B cell (primary cell): Measurements from ENCODE around the gene TBXAS1. TPM values are rescaled to one million over a fixed set of nuclear protein-coding genes. Genes with fewer than 3 reads are reported as not detected.

Source experiments
- ATAC-seq: fragments of 200-7000 bp; cut with Tn5 transposase; one replicate; pipeline ENCODE4 v1.10.0; 2021; ENCODE audit warnings: low read depth, mild to moderate bottlenecking, moderate number of reproducible peaks, moderate library complexity
- CTCF ChIA-PET: fragments of 350-600 bp; sonication (Branson Sonifier 250); formaldehyde crosslinking; loops from one replicate; lab custom pipeline; 2021; ENCODE audit warnings: antibody characterized with exemption, inconsistent platforms; lab: Charles Lee
- POLR2A ChIA-PET: fragments of 350-600 bp; sonication (Branson Sonifier 250); formaldehyde crosslinking; loops from one replicate; lab custom pipeline; 2021; ENCODE audit warnings: antibody characterized with exemption; lab: Charles Lee
- DNase-seq: peaks from one replicate; pipeline ENCODE4 v3.0.0; 2013
- H2AFZ ChIP-seq: 2 replicates; pipeline ENCODE4 v1.6.1; 2012; ENCODE audit warnings: mild to moderate bottlenecking, low read depth, low read length; ENCODE audit not compliant: insufficient read depth, poor library complexity, severe bottlenecking
- H3K27ac ChIP-seq, 2 donors: 1 replicate in 1 of 2; 2 replicates in 1 of 2; pipeline ENCODE4 v1.5.1; 2012 to 2013; ENCODE audit warnings: low read length in 2 of 2, mild to moderate bottlenecking in 2 of 2, moderate library complexity in 1 of 2
- H3K27me3 ChIP-seq, 4 experiments: fragments of 200-600 bp in 1 of 4; sonication (generic) in 1 of 4; replicated peaks in 1 of 4; 1 replicate in 2 of 4; 2 replicates in 2 of 4; pipeline versions ENCODE4 v1.6.1 to v1.7.0; 2013 to 2016; ENCODE audit warnings: low read length in 3 of 4, mild to moderate bottlenecking in 2 of 4, mixed read lengths in 1 of 4, moderate library complexity in 1 of 4; ENCODE audit not compliant: insufficient read depth in 4 of 4, control insufficient read depth in 3 of 4; ENCODE audit errors: control extremely low read depth in 1 of 4
- H3K36me3 ChIP-seq, 2 experiments: replicated peaks in 1 of 2; 1 replicate in 1 of 2; 2 replicates in 1 of 2; pipeline versions ENCODE4 v1.6.1 to v1.7.1; 2013; ENCODE audit warnings: low read length in 1 of 2; ENCODE audit not compliant: insufficient read depth in 2 of 2, control insufficient read depth in 1 of 2; ENCODE audit errors: control extremely low read depth in 1 of 2, extremely low read depth in 1 of 2
- H3K4me1 ChIP-seq, 2 donors: fragments of 200-600 bp in 1 of 2; sonication (generic) in 1 of 2; 1 replicate in 1 of 2; 2 replicates in 1 of 2; pipeline versions ENCODE4 v1.5.1 to v1.6.1; 2013 to 2017; ENCODE audit warnings: low read length in 2 of 2; ENCODE audit not compliant: control insufficient read depth in 2 of 2, insufficient read depth in 2 of 2
- H3K4me2 ChIP-seq: replicated peaks from 2 replicates; pipeline ENCODE3; 2012; ENCODE audit warnings: mild to moderate bottlenecking, low read depth, low read length; ENCODE audit not compliant: poor library complexity, severe bottlenecking
- H3K4me3 ChIP-seq, 5 experiments: fragments of 200-600 bp in 1 of 5; sonication (generic) in 1 of 5; 1 replicate in 3 of 5; 2 replicates in 2 of 5; pipeline versions ENCODE4 v1.5.1 to v1.7.0; 2011 to 2016; ENCODE audit warnings: low read length in 4 of 5, mild to moderate bottlenecking in 4 of 5, low read depth in 2 of 5, control low read depth in 1 of 5, moderate library complexity in 1 of 5; ENCODE audit not compliant: insufficient read depth in 1 of 5; ENCODE audit errors: control extremely low read depth in 1 of 5, extremely low read depth in 1 of 5
- H3K79me2 ChIP-seq: fragments of 200-600 bp; sonication (generic); one replicate; pipeline ENCODE4 v1.6.0; 2016; ENCODE audit warnings: low read length; ENCODE audit not compliant: control insufficient read depth, insufficient read depth
- H3K9ac ChIP-seq: fragments of 200-600 bp; sonication (generic); 2 replicates; pipeline ENCODE4 v1.6.1; 2017; ENCODE audit warnings: mild to moderate bottlenecking, low read length, moderate library complexity
- H3K9me3 ChIP-seq, 3 donors: one replicate each; pipeline versions ENCODE4 v1.6.1 to v1.7.1; 2013; ENCODE audit warnings: low read length in 2 of 3; ENCODE audit not compliant: control insufficient read depth in 2 of 3, insufficient read depth in 1 of 3; ENCODE audit errors: control extremely low read depth in 1 of 3
- H4K20me1 ChIP-seq: 2 replicates; pipeline ENCODE4 v1.6.0; 2012; ENCODE audit warnings: mild to moderate bottlenecking, low read length; ENCODE audit not compliant: insufficient read depth, control insufficient read depth, poor library complexity, severe bottlenecking
- H3K27ac Mint-ChIP-seq: one replicate; pipeline ENCODE4 v1.8.0; 2021; ENCODE audit warnings: mixed read lengths
- H3K27me3 Mint-ChIP-seq: one replicate; pipeline ENCODE4 v1.8.0; 2021; ENCODE audit warnings: mixed read lengths
- H3K4me1 Mint-ChIP-seq: one replicate; pipeline ENCODE4 v1.8.0; 2021; ENCODE audit warnings: mixed read lengths
- H3K4me3 Mint-ChIP-seq: one replicate; pipeline ENCODE4 v1.8.0; 2021; ENCODE audit warnings: mixed read lengths
- H3K9me3 Mint-ChIP-seq: one replicate; pipeline ENCODE4 v1.8.0; 2022; ENCODE audit warnings: mixed read lengths; ENCODE audit not compliant: insufficient read depth
- EZH2 ChIP-seq: IDR thresholded peaks from 2 replicates; pipeline ENCODE4 v1.6.1; 2012; ENCODE audit warnings: borderline replicate concordance, low read depth, mild to moderate bottlenecking, moderate library complexity, low read length; ENCODE audit not compliant: insufficient read depth, poor library complexity, severe bottlenecking
- WGBS: methylation state at CpG from one replicate; pipeline ENCODE4 v1.1.5; 2013; ENCODE audit warnings: missing lambda C conversion rate; ENCODE audit not compliant: insufficient coverage; 5-methylcytosine and 5-hydroxymethylcytosine counted together
- intact Hi-C: fragments of 100-400 bp; cut with micrococcal nuclease; formaldehyde crosslinking; loops from one replicate; pipeline ENCODE4 v1.10.0; 2022
- polyA plus RNA-seq: library from polyadenylated mRNA; depleted of rRNA; stranded (reverse); fragments of >200 nt; gene quantifications from 2 replicates; pipeline ENCODE4 v1.2.3, GENCODE V29; 2012
- total RNA-seq, 2 donors: library from RNA; stranded (reverse); fragments of 120-200 nt in 1 of 2; gene quantifications; 1 replicate in 1 of 2; 2 replicates in 1 of 2; pipeline versions ENCODE4 v1.2.3 to v1.2.4, GENCODE V29; 2013 to 2022
- TF ChIP-seq, protein P1 (sequence below): fragments of 200-600 bp; IDR thresholded peaks from one replicate; pipeline ENCODE4 v1.8.0; 2022; ENCODE audit warnings: antibody characterized with exemption, mild to moderate bottlenecking

TBXAS1 gene
- total and polyA plus RNA-seq, 2 donors (not counting 1 experiment from before 2014, with no cell fraction given), result 8.1 to 21.0 TPM

DNA sequence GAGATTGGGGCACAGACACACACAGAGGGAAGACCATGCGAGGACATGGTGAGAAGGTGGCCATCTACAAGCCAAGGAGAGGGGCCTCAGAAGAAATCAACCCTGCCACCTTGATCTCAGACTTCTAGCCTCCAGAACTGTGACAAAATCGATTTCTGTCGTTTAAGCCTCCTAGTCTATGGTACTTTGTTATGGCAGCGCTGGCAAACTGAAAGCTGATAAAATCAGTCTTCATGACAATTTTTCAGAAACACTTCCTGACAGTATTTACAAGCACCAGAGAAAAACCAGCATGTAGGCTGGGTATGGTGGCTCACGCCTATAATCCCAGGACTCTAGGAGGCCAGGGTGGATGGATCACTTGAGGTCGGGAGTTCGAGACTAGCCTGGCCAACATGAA is 229.5 kb downstream of the TBXAS1 start:
- ChIA-PET POLR2A (no interaction called here), CTCF (interaction anchor here (0.7 kb wide), 1 partner anchor 162 kb away, joined by 3 read pairs; no protein-coding TSS in a partner anchor)
- Histone ChIP-seq H3K27me3 (no peaks in the 10 kb centered on the region), H3K4me1 (peaks cover 49% of the 10 kb centered on the region in 2 donors), H3K79me2 (peaks cover 71% of the 10 kb centered on the region), H3K36me3 (peaks cover 0 to 34% of the 10 kb centered on the region in 2 experiments), H2AFZ (no peak overlapping the region), H3K4me2 (no peak overlapping the region), H4K20me1 (peaks cover 55% of the 10 kb centered on the region), H3K27ac (no peak overlapping the region), H3K9ac (no peak overlapping the region), H3K4me3 (no peak overlapping the region), H3K9me3 (no peaks in the 10 kb centered on the region)
- Mint-ChIP-seq H3K9me3 (no peaks in the 10 kb centered on the region), H3K4me3 (no peak overlapping the region), H3K4me1 (peaks cover 73% of the 10 kb centered on the region), H3K27me3 (no peaks in the 10 kb centered on the region), H3K27ac (peak overlapping the region; percentile 10)
- no peak for TF ChIP-seq EZH2
- WGBS, result 79% methylated on average over 5 of the region's 7 CpGs
- intact Hi-C loops, result no loop called here
- no peak for ATAC-seq
- no peak for DNase-seq

DNA sequence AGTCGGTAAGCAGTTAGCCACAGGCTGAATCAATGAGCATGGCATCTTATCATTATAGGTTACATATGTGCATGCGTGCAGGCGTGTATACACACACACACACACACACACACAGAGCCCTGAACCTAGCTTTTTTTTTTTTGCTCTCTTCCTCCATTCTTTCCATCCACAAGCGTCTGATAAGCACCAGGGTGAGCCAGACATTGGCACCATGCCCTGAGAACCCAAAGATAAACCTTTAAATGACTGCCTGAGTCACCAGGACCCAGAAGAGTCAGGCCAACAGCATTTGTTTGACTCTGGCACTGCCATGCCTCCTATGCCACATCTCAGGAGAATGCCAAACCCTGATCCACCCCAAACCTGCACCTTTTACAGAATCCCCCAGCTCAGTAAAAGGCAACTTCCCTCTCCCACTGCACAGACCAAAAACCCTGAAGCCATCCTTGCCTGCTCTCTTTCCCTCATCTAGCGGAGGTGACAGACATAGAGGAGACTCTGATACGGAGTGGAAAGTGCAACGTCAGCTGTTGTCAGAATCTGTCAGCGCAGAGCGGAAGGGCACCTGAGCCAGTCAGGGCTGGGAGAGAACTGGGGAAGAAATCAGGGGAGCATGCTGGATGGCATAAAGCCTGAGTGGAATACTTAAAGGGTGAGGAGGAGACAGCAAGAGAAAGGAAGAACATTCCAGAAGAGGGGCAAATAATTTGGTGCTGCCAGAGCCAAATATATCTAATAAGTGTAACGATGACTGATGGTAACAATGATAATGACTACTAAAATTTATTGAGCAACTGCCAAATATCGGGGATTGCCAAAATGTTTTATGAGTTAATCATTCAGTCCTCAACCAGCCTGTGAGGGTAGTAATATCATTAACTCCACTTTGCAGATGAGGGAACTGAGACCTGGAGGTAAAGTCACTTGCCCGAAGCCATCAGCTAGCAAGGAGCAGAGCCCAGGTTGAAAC is 230.5 kb downstream of the TBXAS1 start:
- Histone ChIP-seq H2AFZ (no peak overlapping the region), H3K4me2 (peak overlapping the region; percentile 95), H3K9me3 (no peaks in the 10 kb centered on the region), H3K27ac (peak overlapping the region in 1 of 2 donors; percentile 93), H3K27me3 (no peaks in the 10 kb centered on the region), H3K4me3 (no peak overlapping the region), H4K20me1 (peaks cover 50% of the 10 kb centered on the region), H3K4me1 (peaks cover 40 to 43% of the 10 kb centered on the region in 2 donors), H3K36me3 (peaks cover 0 to 31% of the 10 kb centered on the region in 2 experiments), H3K9ac (no peak overlapping the region), H3K79me2 (peaks cover 71% of the 10 kb centered on the region)
- intact Hi-C loops, result loop anchor here (5.0 kb wide), 1 partner anchor 333 kb away; no protein-coding TSS in a partner anchor
- Mint-ChIP-seq H3K27me3 (no peaks in the 10 kb centered on the region), H3K4me1 (peaks cover 66% of the 10 kb centered on the region), H3K4me3 (peak overlapping the region; percentile 98), H3K27ac (peak overlapping the region; percentile 99), H3K9me3 (no peaks in the 10 kb centered on the region)
- CTCF ChIA-PET, result no interaction called here
- TF ChIP-seq, protein P1, sequence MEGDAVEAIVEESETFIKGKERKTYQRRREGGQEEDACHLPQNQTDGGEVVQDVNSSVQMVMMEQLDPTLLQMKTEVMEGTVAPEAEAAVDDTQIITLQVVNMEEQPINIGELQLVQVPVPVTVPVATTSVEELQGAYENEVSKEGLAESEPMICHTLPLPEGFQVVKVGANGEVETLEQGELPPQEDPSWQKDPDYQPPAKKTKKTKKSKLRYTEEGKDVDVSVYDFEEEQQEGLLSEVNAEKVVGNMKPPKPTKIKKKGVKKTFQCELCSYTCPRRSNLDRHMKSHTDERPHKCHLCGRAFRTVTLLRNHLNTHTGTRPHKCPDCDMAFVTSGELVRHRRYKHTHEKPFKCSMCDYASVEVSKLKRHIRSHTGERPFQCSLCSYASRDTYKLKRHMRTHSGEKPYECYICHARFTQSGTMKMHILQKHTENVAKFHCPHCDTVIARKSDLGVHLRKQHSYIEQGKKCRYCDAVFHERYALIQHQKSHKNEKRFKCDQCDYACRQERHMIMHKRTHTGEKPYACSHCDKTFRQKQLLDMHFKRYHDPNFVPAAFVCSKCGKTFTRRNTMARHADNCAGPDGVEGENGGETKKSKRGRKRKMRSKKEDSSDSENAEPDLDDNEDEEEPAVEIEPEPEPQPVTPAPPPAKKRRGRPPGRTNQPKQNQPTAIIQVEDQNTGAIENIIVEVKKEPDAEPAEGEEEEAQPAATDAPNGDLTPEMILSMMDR, result no peak
- TF ChIP-seq EZH2, result no peak
- 92% methylated on average over 10 of the region's 12 CpGs for WGBS
- POLR2A ChIA-PET, result no interaction called here
- ATAC-seq, result no peak
- no peak for DNase-seq
